ENCODE results near the gene AP4S1. TPM values are rescaled to one million over a fixed set of nuclear protein-coding genes. Genes with fewer than 3 reads are reported as not detected.

Gene AP4S1
- total RNA-seq, 4 donors from 2014 or later, result 4.2 to 10.7 (median 6.0) TPM

DNA sequence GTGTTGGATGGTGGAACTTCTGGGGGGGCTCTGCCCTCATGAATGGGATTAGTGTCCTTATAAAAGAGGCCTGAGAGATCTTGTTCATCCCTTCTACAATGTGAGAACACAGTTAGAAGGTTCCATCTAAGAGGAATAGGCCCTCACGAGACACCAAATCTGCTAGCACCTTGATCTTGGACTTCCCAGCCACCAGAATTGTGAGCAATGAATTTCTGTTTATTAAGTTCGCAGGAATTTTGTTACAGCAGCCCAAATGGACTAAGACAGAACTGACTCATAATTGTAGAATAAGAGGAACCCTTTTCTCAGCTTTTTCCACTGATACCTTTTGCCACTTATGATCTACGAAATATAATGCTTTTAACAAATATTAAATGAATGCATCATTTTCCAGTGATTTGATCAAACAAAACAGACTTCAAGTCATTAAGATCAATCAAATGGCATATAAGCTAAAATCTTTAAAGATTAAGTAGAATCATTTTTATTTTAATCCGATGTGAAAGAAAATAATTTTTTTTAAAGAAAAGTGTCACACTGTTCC lies 113.9 kb downstream of the AP4S1 start:
- H3K36me3 ChIP-seq, result peaks cover 0 to 94% (median 0%) of the 10 kb centered on the region in 3 donors

DNA sequence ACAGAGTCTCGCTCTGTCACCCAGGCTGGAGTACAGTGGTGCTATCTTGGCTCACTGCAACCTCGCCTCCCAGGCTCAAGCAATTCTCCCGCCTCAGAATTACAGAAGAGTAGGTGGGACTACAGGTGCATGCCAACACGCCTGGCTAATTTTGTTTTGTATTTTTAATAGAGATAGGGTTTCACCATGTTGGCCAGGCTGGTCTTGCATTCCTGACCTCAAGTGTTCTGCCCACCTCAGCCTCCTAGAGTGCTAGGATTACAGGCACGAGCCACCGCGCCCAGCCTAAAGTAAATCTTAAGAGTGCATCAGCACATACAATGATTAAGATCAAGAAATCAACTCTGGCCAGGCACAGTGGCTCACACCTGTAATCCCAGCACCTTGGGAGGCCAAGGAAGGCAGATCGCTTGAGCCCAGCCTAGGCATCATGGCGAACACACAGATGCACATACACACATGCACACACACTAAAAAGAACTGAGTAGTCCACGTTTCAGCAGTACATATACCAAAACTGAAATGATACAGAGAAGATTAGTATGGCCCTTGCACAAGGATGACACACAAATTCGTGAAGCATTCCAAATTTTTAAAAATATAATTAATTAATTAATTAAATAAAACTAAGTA lies 117.1 kb downstream of the AP4S1 start:
- DNase-seq, result no peak
- TF ChIP-seq POLR2A (IDR thresholded peaks at IDR 0.05), result no peak
- TF ChIP-seq, protein P1, sequence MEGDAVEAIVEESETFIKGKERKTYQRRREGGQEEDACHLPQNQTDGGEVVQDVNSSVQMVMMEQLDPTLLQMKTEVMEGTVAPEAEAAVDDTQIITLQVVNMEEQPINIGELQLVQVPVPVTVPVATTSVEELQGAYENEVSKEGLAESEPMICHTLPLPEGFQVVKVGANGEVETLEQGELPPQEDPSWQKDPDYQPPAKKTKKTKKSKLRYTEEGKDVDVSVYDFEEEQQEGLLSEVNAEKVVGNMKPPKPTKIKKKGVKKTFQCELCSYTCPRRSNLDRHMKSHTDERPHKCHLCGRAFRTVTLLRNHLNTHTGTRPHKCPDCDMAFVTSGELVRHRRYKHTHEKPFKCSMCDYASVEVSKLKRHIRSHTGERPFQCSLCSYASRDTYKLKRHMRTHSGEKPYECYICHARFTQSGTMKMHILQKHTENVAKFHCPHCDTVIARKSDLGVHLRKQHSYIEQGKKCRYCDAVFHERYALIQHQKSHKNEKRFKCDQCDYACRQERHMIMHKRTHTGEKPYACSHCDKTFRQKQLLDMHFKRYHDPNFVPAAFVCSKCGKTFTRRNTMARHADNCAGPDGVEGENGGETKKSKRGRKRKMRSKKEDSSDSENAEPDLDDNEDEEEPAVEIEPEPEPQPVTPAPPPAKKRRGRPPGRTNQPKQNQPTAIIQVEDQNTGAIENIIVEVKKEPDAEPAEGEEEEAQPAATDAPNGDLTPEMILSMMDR (IDR thresholded peaks at IDR 0.05), result no peak

More for the DNA sequence above, 113.9 kb downstream of the AP4S1 start:
- DNase-seq, result no peak
- no peaks in the 10 kb centered on the region for H3K27me3 ChIP-seq
- no peaks in the 10 kb centered on the region for H3K4me1 ChIP-seq
- H3K4me3 ChIP-seq, result no peak overlapping the region
- H3K9me3 ChIP-seq, result no peaks in the 10 kb centered on the region
- no peak for TF ChIP-seq POLR2A (IDR thresholded peaks at IDR 0.05)
- TF ChIP-seq, protein P1 (IDR thresholded peaks at IDR 0.05), result no peak
- no peak overlapping the region for H3K27ac ChIP-seq

More for the DNA sequence above, 117.1 kb downstream of the AP4S1 start:
- Histone ChIP-seq H3K27ac (no peak overlapping the region), H3K9me3 (no peaks in the 10 kb centered on the region), H3K36me3 (peaks cover 0 to 94% (median 0%) of the 10 kb centered on the region in 3 donors), H3K27me3 (no peaks in the 10 kb centered on the region), H3K4me3 (no peak overlapping the region), H3K4me1 (no peaks in the 10 kb centered on the region)

Small RNA genes within 50 kb of the gene (small RNA-seq; reads per million reads assigned to genes)
- gene MIR624 (0 to 0.06 reads per million in 2 donors), gene RNU6-541P (0 reads per million in 2 donors)

Other genes with a start within 250 kb of the AP4S1 start
- 1 to 10 TPM in 1 of 4 donors, under 1 TPM in 1, not detected in 2; 0.54 to 9.9 TPM for gene COCH, start 151.1 kb upstream of the AP4S1 start, total RNA-seq
- gene STRN3, start 730 bp downstream of the AP4S1 start, total RNA-seq, result 10 to 100 TPM; 21.1 to 46.2 (median 26.8) TPM
- gene HECTD1, start 182.1 kb downstream of the AP4S1 start, total RNA-seq, result 100 to 1,000 TPM; 183 to 293 (median 208) TPM